HFF-Myc (cell line): Measurements from ENCODE around the gene CARMIL1.

ENCODE experiments used
- DNase-seq: peaks from one replicate; pipeline ENCODE4 v3.0.0-alpha.2; 2011; ENCODE audit warnings: low read depth; ENCODE audit errors: extremely low read depth
- H3K4me3 ChIP-seq: replicated peaks from 2 replicates; pipeline ENCODE4 v1.5.1; 2011; ENCODE audit warnings: low read depth, mild to moderate bottlenecking, control low read depth, low read length
- CTCF ChIP-seq: IDR thresholded peaks from 2 replicates; pipeline ENCODE4 v1.5.1; 2012; ENCODE audit warnings: mild to moderate bottlenecking, low read depth, low read length, control low read depth; ENCODE audit errors: missing control alignments

CARMIL1 gene

GRCh38 chr6:25278914-25279747, at the start of gene CARMIL1:
Gene CARMIL1 (plus strand): TSS chr6:25279374. CDS start chr6:25279796, 422 bp downstream.
- no peak for DNase-seq
- H3K4me3 ChIP-seq, result peak within 1 kb of the TSS; percentile 71
- peak; percentile 63 for TF ChIP-seq CTCF

- TF ChIP-seq CTCF, result no peak
- no peak overlapping the region for H3K4me3 ChIP-seq
- peak; percentile 82 for DNase-seq
Measured at GRCh38 chr6:25229671-25230321, 49.4 kb upstream of the CARMIL1 start.

GRCh38 chr6:25232479-25232878, 46.7 kb upstream of the CARMIL1 start:
- DNase-seq, result peak; percentile 91
- H3K4me3 ChIP-seq, result peak overlapping the region; percentile 30
- no peak for TF ChIP-seq CTCF

GRCh38 chr6:25233226-25233625, 45.9 kb upstream of the CARMIL1 start:
- no peak for TF ChIP-seq CTCF
- H3K4me3 ChIP-seq, result no peak overlapping the region
- DNase-seq, result no peak

GRCh38 chr6:25237579-25237978, 41.6 kb upstream of the CARMIL1 start:
- H3K4me3 ChIP-seq, result no peak overlapping the region
- peak; percentile 29 for DNase-seq

GRCh38 chr6:25239059-25239458, 40.1 kb upstream of the CARMIL1 start:
- DNase-seq, result no peak
- TF ChIP-seq CTCF, result no peak
- H3K4me3 ChIP-seq, result no peak overlapping the region

More at GRCh38 chr6:25237579-25237978, 41.6 kb upstream of the CARMIL1 start:
- TF ChIP-seq CTCF, result no peak
